MCF 10A (cell line): ENCODE measurements around the gene ZNF491. TPM values are rescaled to one million over a fixed set of nuclear protein-coding genes. Genes with fewer than 3 reads are reported as not detected.

Experiments
- BruUV-seq: library from RNA; stranded (reverse); fragments of 400-500 nt; replicated peaks from 2 replicates; lab custom pipeline; 2021; lab: Mats Ljungman, UMichigan
- CTCF ChIA-PET: fragments of 300-600 bp; sonication (Branson Sonifier 250); formaldehyde crosslinking; extraction: SDS; loops from one replicate; lab custom pipeline; 2021; ENCODE audit warnings: antibody characterized with exemption, inconsistent platforms; lab: Yijun Ruan, JAX
- POLR2A ChIA-PET: fragments of 300-600, 350-650 bp; sonication (Branson Sonifier 250); formaldehyde crosslinking; extraction: SDS; loops from one replicate; lab custom pipeline; 2020; ENCODE audit warnings: antibody characterized with exemption, inconsistent platforms; lab: Yijun Ruan, JAX
- DNase-seq: peaks from one replicate; pipeline ENCODE4 v3.0.0-alpha.2; 2018; ENCODE audit not compliant: unreplicated experiment
- H3K27ac Mint-ChIP-seq: one replicate; pipeline ENCODE4 v1.8.0; 2022; ENCODE audit warnings: mild to moderate bottlenecking, low read depth, mixed read lengths; ENCODE audit not compliant: unreplicated experiment
- H3K27me3 Mint-ChIP-seq: one replicate; pipeline ENCODE4 v1.8.0; 2022; ENCODE audit warnings: mixed read lengths; ENCODE audit not compliant: insufficient read depth, unreplicated experiment
- H3K36me3 Mint-ChIP-seq: one replicate; pipeline ENCODE4 v1.8.0; 2022; ENCODE audit warnings: mild to moderate bottlenecking, moderate library complexity, mixed read lengths; ENCODE audit not compliant: insufficient read depth, unreplicated experiment
- H3K4me1 Mint-ChIP-seq: one replicate; pipeline ENCODE4 v1.8.0; 2022; ENCODE audit warnings: mixed read lengths; ENCODE audit not compliant: insufficient read depth, unreplicated experiment
- H3K4me3 Mint-ChIP-seq: one replicate; pipeline ENCODE4 v1.8.0; 2022; ENCODE audit warnings: mild to moderate bottlenecking, moderate library complexity, mixed read lengths; ENCODE audit not compliant: unreplicated experiment
- H3K9me3 Mint-ChIP-seq: one replicate; pipeline ENCODE4 v1.8.0; 2022; ENCODE audit warnings: mixed read lengths; ENCODE audit not compliant: unreplicated experiment
- CTCF ChIP-seq: fragments of 200-600 bp; IDR thresholded peaks from one replicate; pipeline ENCODE4 v1.8.0; 2022; ENCODE audit warnings: antibody characterized with exemption, mild to moderate bottlenecking; ENCODE audit not compliant: unreplicated experiment
- intact Hi-C: fragments of 100-400 bp; cut with micrococcal nuclease; formaldehyde crosslinking; loops from 2 replicates; pipeline ENCODE4 v1.14.1; 2022
- total RNA-seq: library from RNA; stranded (reverse); gene quantifications from 2 replicates; pipeline ENCODE4 v1.2.3, GENCODE V29; 2022

Gene ZNF491
- total RNA-seq, 1 experiment from 2014 or later, result not detected

DNA sequence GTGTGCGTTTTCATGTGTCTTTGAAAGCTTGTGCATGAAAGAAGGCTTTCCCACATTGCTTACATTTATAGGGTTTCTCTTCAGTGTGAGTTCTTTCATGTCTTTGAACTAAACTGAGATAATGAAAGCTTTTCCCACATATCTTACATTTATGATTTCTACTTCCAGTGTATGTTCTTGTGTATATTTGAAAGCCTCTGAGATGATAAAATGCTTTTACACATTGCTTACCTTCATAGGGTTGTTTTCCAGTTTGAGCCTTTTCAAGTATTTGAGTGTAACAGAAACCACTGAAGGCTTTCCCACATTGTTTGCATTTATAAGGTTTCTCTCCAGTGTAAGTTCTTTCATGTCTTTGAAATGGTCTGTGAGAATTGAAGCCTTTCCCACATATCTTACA is 41.4 kb upstream of the ZNF491 start:
- H3K36me3 Mint-ChIP-seq, result peaks cover 6% of the 10 kb centered on the region
- H3K27ac Mint-ChIP-seq, result no peak overlapping the region
- BruUV-seq, result no TSS peak
- no peaks in the 10 kb centered on the region for H3K4me1 Mint-ChIP-seq
- TF ChIP-seq CTCF, result no peak
- ChIA-PET POLR2A (interaction anchor here (0.8 to 1.7 kb wide), 4 partner anchors 10 to 118 kb away, joined by 3 to 4 read pairs (median 4); partner anchors contain the start of genes ZNF441 and ZNF823), CTCF (no interaction called here)
- no peak overlapping the region for H3K4me3 Mint-ChIP-seq
- H3K9me3 Mint-ChIP-seq, result peaks cover 19% of the 10 kb centered on the region
- intact Hi-C loops, result no loop called here
- DNase-seq, result no peak
- no peaks in the 10 kb centered on the region for H3K27me3 Mint-ChIP-seq

DNA sequence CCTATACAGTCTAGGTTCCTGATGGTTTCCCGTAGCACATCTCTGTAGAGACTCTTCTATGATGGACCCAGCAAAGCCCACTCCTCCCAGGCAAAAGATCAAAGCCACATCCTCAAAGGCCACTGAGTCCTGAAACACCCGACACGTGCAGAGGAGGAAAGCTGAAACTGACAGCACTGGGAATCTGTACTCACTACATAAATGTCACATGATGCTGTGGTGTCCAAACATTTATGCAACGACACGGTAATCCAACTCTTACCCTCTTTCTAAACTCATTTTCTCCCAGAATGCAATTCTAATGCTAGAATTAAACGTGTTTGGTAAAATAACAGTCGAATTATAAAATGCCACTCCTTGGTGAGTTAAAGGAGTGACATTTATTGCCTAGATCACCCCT is 38.5 kb upstream of the ZNF491 start:
- no peaks in the 10 kb centered on the region for H3K27me3 Mint-ChIP-seq
- CTCF ChIA-PET, result no interaction called here
- no peak for DNase-seq
- no TSS peak for BruUV-seq
- intact Hi-C loops, result no loop called here
- H3K4me1 Mint-ChIP-seq, result no peaks in the 10 kb centered on the region
- no peak overlapping the region for H3K27ac Mint-ChIP-seq
- POLR2A ChIA-PET, result no interaction called here
- no peaks in the 10 kb centered on the region for H3K36me3 Mint-ChIP-seq
- TF ChIP-seq CTCF, result no peak
- no peak overlapping the region for H3K4me3 Mint-ChIP-seq
- peaks cover 19% of the 10 kb centered on the region for H3K9me3 Mint-ChIP-seq

DNA sequence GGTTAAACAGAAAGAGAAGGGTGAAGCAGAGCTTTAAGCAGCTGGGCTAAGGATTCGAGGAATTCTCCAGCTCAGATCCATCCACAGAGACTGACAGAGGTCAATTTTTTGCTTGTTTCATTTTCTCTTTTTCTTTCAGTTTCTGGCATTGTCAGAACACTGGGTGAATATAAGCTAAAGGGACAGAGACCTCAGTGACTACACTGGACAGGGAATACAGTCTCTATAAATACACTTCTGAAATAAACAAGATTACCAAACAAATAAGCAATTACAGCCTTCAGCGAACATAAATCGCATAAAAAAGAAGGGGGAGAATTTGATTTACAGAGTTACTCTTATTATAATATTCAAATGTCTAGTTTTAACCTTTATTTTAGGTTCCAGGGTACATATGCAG is 35.2 kb upstream of the ZNF491 start:
- Mint-ChIP-seq H3K9me3 (peaks cover 9% of the 10 kb centered on the region), H3K27me3 (no peaks in the 10 kb centered on the region), H3K27ac (no peak overlapping the region), H3K4me3 (no peak overlapping the region), H3K4me1 (no peaks in the 10 kb centered on the region), H3K36me3 (no peaks in the 10 kb centered on the region)
- ChIA-PET CTCF (no interaction called here), POLR2A (no interaction called here)
- no peak for DNase-seq
- no peak for TF ChIP-seq CTCF
- no TSS peak for BruUV-seq
- intact Hi-C loops, result no loop called here

GRCh38 chr19:11763611-11764010 is 34.7 kb upstream of the ZNF491 start:
- Mint-ChIP-seq H3K4me1 (peaks cover 4% of the 10 kb centered on the region), H3K27me3 (no peaks in the 10 kb centered on the region), H3K27ac (no peak overlapping the region), H3K9me3 (peaks cover 9% of the 10 kb centered on the region), H3K4me3 (no peak overlapping the region), H3K36me3 (no peaks in the 10 kb centered on the region)
- no peak for TF ChIP-seq CTCF
- ChIA-PET POLR2A (no interaction called here), CTCF (no interaction called here)
- no peak for DNase-seq
- intact Hi-C loops, result no loop called here
- BruUV-seq, result no TSS peak
